ENCODE measurements around the gene GABRG3. TPM values are rescaled to one million over a fixed set of nuclear protein-coding genes. Genes with fewer than 3 reads are reported as not detected.

The GABRG3 gene
- total and polyA plus RNA-seq, 8 donors = 0.35 TPM; not detected in 7

DNA sequence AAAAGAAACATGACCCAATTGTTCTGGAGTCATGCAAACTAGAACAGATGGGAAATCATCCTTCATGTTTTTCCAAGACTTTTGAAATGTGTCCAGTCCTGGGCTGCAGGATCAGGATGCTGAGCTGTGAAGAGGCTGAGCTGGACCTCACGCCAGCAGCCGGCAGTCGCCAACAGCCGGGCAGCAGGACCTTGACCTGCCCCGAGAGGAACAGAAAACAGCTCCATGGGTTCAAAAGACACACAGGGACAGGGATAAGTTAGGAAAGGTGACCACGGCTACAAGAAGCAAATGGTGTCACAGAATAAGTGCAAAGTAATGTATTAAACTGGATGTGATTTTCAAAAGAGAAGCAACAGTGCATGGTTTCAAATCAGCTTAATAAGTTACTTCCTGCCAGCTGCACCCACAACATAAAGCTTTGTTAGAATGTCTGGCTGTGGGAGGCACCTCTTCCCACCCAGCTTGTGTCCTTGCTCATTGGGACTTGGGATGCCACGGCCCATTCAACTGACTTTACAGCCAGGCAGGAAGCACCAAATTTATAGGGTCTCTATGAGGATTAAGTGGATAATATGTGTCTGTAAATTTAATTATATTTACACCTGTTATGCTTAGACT, 266.4 kb downstream of the GABRG3 start:
- H3K27ac ChIP-seq = no peak overlapping the region
- no peaks in the 10 kb centered on the region for H3K9me3 ChIP-seq
- intact Hi-C loops (cut with DNase I) = no loop called here
- no peak for ATAC-seq
- H3K36me3 ChIP-seq = no peaks in the 10 kb centered on the region
- TF ChIP-seq, protein P1, sequence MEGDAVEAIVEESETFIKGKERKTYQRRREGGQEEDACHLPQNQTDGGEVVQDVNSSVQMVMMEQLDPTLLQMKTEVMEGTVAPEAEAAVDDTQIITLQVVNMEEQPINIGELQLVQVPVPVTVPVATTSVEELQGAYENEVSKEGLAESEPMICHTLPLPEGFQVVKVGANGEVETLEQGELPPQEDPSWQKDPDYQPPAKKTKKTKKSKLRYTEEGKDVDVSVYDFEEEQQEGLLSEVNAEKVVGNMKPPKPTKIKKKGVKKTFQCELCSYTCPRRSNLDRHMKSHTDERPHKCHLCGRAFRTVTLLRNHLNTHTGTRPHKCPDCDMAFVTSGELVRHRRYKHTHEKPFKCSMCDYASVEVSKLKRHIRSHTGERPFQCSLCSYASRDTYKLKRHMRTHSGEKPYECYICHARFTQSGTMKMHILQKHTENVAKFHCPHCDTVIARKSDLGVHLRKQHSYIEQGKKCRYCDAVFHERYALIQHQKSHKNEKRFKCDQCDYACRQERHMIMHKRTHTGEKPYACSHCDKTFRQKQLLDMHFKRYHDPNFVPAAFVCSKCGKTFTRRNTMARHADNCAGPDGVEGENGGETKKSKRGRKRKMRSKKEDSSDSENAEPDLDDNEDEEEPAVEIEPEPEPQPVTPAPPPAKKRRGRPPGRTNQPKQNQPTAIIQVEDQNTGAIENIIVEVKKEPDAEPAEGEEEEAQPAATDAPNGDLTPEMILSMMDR (IDR thresholded peaks at IDR 0.05) = no peak
- H3K4me3 ChIP-seq = no peak overlapping the region
- no peak for FAIRE-seq
- whole genome bisulfite sequencing, 2 donors = 36 to 49% methylated on average over 7 of the region's 7 CpGs
- H3K27me3 ChIP-seq = peaks cover 0 to 6% (median 0%) of the 10 kb centered on the region in 4 donors
- no peak for DNase-seq
- no peaks in the 10 kb centered on the region for H3K4me1 ChIP-seq

DNA sequence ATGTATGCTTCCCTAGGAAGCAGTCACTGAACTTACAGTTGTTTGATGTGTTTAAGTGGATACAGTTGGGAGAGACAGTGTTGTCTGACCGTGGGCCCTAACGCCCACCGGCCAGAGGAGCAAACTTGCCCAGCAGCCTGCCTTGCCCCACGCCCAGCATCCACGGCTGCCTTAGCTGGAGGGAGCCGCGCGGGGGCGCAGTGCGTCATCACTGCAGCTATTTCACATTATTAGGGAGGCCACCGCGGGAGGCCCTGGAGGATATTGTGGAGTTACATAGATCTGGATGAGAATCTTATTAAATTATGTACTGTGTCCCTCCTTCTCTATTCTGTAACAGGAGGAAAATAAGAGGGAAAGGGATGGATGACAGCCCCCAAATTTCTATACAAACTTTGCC, 267.2 kb downstream of the GABRG3 start:
- Histone ChIP-seq H3K36me3 (no peaks in the 10 kb centered on the region), H3K27me3 (peaks cover 0 to 6% (median 0%) of the 10 kb centered on the region in 4 donors), H3K27ac (no peak overlapping the region), H3K9me3 (no peaks in the 10 kb centered on the region), H3K4me3 (no peak overlapping the region), H3K4me1 (no peaks in the 10 kb centered on the region)
- intact Hi-C loops (cut with DNase I) = no loop called here
- FAIRE-seq (no peak), DNase-seq (no peak), ATAC-seq (no peak)
- WGBS, 2 donors = 63 to 71% methylated on average over 12 of the region's 12 CpGs
- TF ChIP-seq, protein P1 (IDR thresholded peaks at IDR 0.05) = no peak

DNA sequence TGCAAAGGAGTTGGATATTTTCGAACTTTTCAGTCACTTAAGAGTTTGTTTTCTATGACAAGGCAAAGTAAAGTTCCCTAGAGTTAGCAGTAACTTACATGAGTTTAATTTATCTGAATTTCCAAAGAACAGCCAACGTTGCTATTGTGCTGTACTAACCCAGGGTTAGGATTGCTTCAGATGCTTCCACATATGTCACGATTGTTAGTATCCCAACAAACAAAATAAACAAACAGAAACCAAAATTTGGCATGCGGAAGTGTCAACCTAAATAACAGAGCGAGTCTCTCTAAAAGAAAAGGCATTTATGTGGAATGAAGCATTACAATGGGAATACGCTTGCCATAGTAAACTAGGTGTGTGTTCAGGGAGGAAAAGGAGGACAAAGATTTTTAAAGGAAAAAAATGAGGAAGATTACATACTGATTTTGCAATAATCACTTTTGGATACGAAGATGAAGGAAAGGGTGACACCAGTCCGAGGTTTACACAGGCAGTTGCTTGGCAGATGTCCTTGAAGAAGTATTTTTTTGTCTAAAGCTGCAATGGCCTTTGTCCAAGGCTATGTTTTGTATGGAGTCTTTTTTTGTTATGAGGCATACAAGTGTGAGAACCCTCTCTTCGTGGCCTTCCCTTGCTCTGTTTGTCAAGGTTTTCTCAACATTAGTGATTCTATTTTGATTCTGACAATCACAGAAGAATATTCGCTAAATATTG, 267.9 kb downstream of the GABRG3 start:
- Histone ChIP-seq H3K9me3 (no peaks in the 10 kb centered on the region), H3K4me1 (no peaks in the 10 kb centered on the region), H3K27ac (no peak overlapping the region), H3K36me3 (no peaks in the 10 kb centered on the region), H3K4me3 (no peak overlapping the region), H3K27me3 (peaks cover 0 to 6% (median 0%) of the 10 kb centered on the region in 4 donors)
- TF ChIP-seq, protein P1 (IDR thresholded peaks at IDR 0.05) = no peak
- WGBS, 2 donors = 45 to 48% methylated on average over 10 of the region's 10 CpGs
- no peak for ATAC-seq
- intact Hi-C loops (cut with DNase I) = no loop called here
- FAIRE-seq = no peak
- DNase-seq = no peak

DNA sequence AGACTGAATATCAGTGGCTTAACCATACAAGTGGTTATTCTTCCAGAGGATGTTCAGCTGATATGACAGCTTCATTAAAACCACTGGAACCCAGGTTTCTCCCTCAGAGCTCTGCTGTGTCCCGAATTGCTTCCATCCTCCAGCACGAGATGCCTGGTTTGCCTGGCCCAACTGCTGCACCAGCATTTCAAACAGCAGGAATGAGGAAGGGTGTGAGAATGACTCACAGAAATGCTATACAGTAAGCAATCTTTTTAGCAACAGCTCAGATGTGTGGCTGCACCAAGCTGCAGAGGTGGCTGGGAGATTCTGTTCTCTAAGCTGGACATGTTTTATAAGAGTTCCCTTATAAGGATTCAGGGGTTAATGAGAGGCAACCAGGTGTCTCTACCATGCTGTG, 271.0 kb downstream of the GABRG3 start:
- no peak for FAIRE-seq
- WGBS, 2 donors = 35 to 50% methylated on average over 2 of the region's 2 CpGs
- H3K4me1 ChIP-seq = no peaks in the 10 kb centered on the region
- intact Hi-C loops (cut with DNase I) = no loop called here
- H3K36me3 ChIP-seq = no peaks in the 10 kb centered on the region
- DNase-seq = no peak
- TF ChIP-seq, protein P1 (IDR thresholded peaks at IDR 0.05) = no peak
- no peaks in the 10 kb centered on the region for H3K9me3 ChIP-seq
- H3K4me3 ChIP-seq = no peak overlapping the region
- no peak overlapping the region for H3K27ac ChIP-seq
- no peak for ATAC-seq
- peaks cover 0 to 6% (median 0%) of the 10 kb centered on the region in 4 donors for H3K27me3 ChIP-seq

DNA sequence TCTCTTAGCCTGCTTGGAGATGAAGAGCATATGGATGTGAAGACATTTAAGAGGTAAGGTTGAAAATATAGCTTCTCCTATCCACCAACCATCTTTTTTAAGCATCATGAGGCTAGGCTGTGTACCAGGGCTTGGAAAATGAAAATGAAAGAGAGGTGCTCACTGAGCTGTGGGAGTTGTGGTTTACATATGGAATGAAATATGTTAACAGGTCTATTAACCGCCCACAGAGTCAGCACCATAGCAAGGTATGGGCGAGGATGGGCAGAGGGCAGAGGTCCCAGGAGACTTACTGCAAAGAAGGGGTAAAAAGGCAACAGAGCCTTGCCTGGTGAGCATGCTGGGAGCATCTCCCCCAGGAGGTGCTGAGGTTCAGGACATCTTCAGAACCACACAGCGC, 273.1 kb downstream of the GABRG3 start:
- no peak for ATAC-seq
- Histone ChIP-seq H3K4me3 (no peak overlapping the region), H3K9me3 (no peaks in the 10 kb centered on the region), H3K27ac (no peak overlapping the region), H3K27me3 (no peaks in the 10 kb centered on the region), H3K4me1 (no peaks in the 10 kb centered on the region), H3K36me3 (no peaks in the 10 kb centered on the region)
- 71 to 74% methylated on average over 3 of the region's 3 CpGs for WGBS, 2 donors
- intact Hi-C loops (cut with DNase I) = no loop called here
- no peak for DNase-seq
- FAIRE-seq = no peak
- TF ChIP-seq, protein P1 (IDR thresholded peaks at IDR 0.05) = no peak
